ENCODE results near the gene DLG2.

Gene DLG2

DNA sequence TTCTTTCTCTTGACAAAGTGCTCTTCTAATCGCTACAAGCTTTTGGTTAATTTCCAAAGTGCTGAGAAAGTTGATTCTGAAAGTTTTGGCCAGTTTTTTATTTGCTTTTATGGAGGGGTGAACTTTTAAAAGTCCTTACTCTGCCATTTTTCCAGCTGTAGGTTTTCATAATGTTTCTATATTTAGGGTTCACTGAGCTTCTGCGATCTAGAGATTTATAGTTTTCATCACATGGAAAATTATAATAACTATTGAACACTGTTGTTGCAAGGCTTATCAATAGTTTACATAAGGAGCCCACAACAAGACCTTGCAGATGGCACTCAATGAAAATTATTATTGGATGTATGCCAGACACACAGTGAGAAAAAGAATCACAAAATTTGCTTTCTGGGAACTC, 55.1 kb downstream of the DLG2 start:
- no peak for TF ChIP-seq EZH2 (IDR thresholded peaks at IDR 0.05; ENCODE audit: borderline replicate concordance, low read length)
- TF ChIP-seq, protein P1, sequence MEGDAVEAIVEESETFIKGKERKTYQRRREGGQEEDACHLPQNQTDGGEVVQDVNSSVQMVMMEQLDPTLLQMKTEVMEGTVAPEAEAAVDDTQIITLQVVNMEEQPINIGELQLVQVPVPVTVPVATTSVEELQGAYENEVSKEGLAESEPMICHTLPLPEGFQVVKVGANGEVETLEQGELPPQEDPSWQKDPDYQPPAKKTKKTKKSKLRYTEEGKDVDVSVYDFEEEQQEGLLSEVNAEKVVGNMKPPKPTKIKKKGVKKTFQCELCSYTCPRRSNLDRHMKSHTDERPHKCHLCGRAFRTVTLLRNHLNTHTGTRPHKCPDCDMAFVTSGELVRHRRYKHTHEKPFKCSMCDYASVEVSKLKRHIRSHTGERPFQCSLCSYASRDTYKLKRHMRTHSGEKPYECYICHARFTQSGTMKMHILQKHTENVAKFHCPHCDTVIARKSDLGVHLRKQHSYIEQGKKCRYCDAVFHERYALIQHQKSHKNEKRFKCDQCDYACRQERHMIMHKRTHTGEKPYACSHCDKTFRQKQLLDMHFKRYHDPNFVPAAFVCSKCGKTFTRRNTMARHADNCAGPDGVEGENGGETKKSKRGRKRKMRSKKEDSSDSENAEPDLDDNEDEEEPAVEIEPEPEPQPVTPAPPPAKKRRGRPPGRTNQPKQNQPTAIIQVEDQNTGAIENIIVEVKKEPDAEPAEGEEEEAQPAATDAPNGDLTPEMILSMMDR (IDR thresholded peaks at IDR 0.05; ENCODE audit: low read length), result no peak

DNA sequence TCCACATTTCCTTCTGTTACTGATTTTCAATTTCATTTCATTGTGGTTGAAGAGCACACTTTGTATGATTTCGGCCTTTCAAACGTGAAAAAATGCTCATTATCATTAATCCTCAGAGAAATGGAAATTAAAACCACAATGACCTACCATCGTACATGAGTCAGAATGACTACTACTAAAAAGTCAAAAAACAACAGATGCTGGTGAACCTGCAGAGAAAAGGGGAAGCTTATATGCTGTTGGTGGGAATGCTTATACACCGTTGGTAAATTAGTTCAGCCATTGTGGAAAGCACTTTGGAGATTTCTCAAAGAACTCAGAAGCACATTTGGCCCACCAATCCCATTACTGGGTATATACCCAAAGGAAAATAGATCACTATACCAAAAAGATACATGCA, 57.6 kb downstream of the DLG2 start:
- Histone ChIP-seq H4K20me1 (ENCODE audit: insufficient read depth, low read length) (no peaks in the 10 kb centered on the region), H3K27ac (ENCODE audit: low read depth, low read length, poor library complexity, severe bottlenecking) (no peak overlapping the region), H3K9me3 (ENCODE audit: low read length) (no peaks in the 10 kb centered on the region), H3K36me3 (ENCODE audit: insufficient read depth, low read length) (no peaks in the 10 kb centered on the region), H3K79me2 (ENCODE audit: insufficient read depth, low read length) (no peaks in the 10 kb centered on the region), H3K27me3 (ENCODE audit: insufficient read depth, low read length) (no peaks in the 10 kb centered on the region), H3K9ac (ENCODE audit: low read length) (no peak overlapping the region), H3K4me2 (ENCODE audit: low read length) (no peak overlapping the region), H2AFZ (ENCODE audit: low read length) (no peak overlapping the region), H3K4me3 (ENCODE audit: low read depth, low read length, poor library complexity, severe bottlenecking) (no peak overlapping the region), H3F3A (ENCODE audit: insufficient read depth, low read length) (no peaks in the 10 kb centered on the region), H3K9me2 (ENCODE audit: low read depth, low read length) (0 out of 2 replicates have a peak, but pooled peaks cover 3% of the 10 kb centered on the region), H3K4me1 (ENCODE audit: insufficient read depth, low read length, severe bottlenecking) (no peaks in the 10 kb centered on the region)
- TF ChIP-seq, protein P1 (IDR thresholded peaks at IDR 0.05; ENCODE audit: low read length), result no peak
- TF ChIP-seq EZH2 (IDR thresholded peaks at IDR 0.05; ENCODE audit: borderline replicate concordance, low read length), result no peak

More for the DNA sequence above, 55.1 kb downstream of the DLG2 start:
- Histone ChIP-seq H3K9me3 (ENCODE audit: low read length) (no peaks in the 10 kb centered on the region), H3F3A (ENCODE audit: insufficient read depth, low read length) (no peaks in the 10 kb centered on the region), H3K9me2 (ENCODE audit: low read depth, low read length) (0 out of 2 replicates have a peak, but pooled peaks cover 3% of the 10 kb centered on the region), H3K36me3 (ENCODE audit: insufficient read depth, low read length) (no peaks in the 10 kb centered on the region), H4K20me1 (ENCODE audit: insufficient read depth, low read length) (no peaks in the 10 kb centered on the region), H3K9ac (ENCODE audit: low read length) (no peak overlapping the region), H3K4me3 (ENCODE audit: low read depth, low read length, poor library complexity, severe bottlenecking) (no peak overlapping the region), H3K79me2 (ENCODE audit: insufficient read depth, low read length) (no peaks in the 10 kb centered on the region), H3K4me2 (ENCODE audit: low read length) (no peak overlapping the region), H3K27me3 (ENCODE audit: insufficient read depth, low read length) (no peaks in the 10 kb centered on the region), H2AFZ (ENCODE audit: low read length) (no peak overlapping the region), H3K27ac (ENCODE audit: low read depth, low read length, poor library complexity, severe bottlenecking) (no peak overlapping the region), H3K4me1 (ENCODE audit: insufficient read depth, low read length, severe bottlenecking) (no peaks in the 10 kb centered on the region)

DNA sequence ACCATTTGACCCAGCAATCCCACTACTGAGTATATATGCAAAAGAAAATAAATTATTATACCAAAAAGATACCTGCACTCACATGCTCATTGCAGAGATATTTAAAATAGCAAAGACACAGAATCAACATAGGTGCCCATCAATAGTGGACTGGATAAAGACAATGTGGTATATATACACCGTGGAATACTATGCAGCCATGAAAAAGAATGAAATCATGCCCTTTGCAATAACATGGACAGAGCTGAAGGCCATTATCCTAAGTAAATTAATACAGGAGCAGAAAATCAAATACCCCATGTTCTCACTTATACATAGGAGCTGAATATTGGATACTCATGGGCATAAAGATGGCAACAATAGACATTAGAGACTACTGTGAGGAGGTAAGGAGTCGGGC, 68.7 kb downstream of the DLG2 start:
- H3K4me2 ChIP-seq (ENCODE audit: low read length), result no peak overlapping the region
- H3K36me3 ChIP-seq (ENCODE audit: insufficient read depth, low read length), result no peaks in the 10 kb centered on the region
- H3K4me3 ChIP-seq (ENCODE audit: low read depth, low read length, poor library complexity, severe bottlenecking), result no peak overlapping the region
- no peak overlapping the region for H2AFZ ChIP-seq (ENCODE audit: low read length)
- H3K9me3 ChIP-seq (ENCODE audit: low read length), result no peaks in the 10 kb centered on the region
- no peaks in the 10 kb centered on the region for H3K4me1 ChIP-seq (ENCODE audit: insufficient read depth, low read length, severe bottlenecking)
- no peak overlapping the region for H3K27ac ChIP-seq (ENCODE audit: low read depth, low read length, poor library complexity, severe bottlenecking)
- no peaks in the 10 kb centered on the region for H3K27me3 ChIP-seq (ENCODE audit: insufficient read depth, low read length)
- TF ChIP-seq EZH2 (IDR thresholded peaks at IDR 0.05; ENCODE audit: borderline replicate concordance, low read length), result no peak
- TF ChIP-seq, protein P1 (IDR thresholded peaks at IDR 0.05; ENCODE audit: low read length), result no peak
- H3K9ac ChIP-seq (ENCODE audit: low read length), result no peak overlapping the region
- H4K20me1 ChIP-seq (ENCODE audit: insufficient read depth, low read length), result no peaks in the 10 kb centered on the region
- no peaks in the 10 kb centered on the region for H3F3A ChIP-seq (ENCODE audit: insufficient read depth, low read length)
- no peaks in the 10 kb centered on the region for H3K79me2 ChIP-seq (ENCODE audit: insufficient read depth, low read length)
- H3K9me2 ChIP-seq (ENCODE audit: low read depth, low read length), result peaks cover 3% of the 10 kb centered on the region; the same call in 1 of the 2 replicates

Measured in OCI-LY1 (cell line).